DMS79 treated with DMSO at 0.1 percent for 48 hours (cell line): ENCODE results near the gene MYCN.
"Not testable (repeated sequence)": the region's sequence is repeated elsewhere in the genome, so short reads cannot be mapped to it uniquely, and the experiment has no call there.

ENCODE experiments used
- DNase-seq: peaks from one replicate; lab custom pipeline; 2025; lab: John Stamatoyannopoulos, UW

MYCN gene

DNA sequence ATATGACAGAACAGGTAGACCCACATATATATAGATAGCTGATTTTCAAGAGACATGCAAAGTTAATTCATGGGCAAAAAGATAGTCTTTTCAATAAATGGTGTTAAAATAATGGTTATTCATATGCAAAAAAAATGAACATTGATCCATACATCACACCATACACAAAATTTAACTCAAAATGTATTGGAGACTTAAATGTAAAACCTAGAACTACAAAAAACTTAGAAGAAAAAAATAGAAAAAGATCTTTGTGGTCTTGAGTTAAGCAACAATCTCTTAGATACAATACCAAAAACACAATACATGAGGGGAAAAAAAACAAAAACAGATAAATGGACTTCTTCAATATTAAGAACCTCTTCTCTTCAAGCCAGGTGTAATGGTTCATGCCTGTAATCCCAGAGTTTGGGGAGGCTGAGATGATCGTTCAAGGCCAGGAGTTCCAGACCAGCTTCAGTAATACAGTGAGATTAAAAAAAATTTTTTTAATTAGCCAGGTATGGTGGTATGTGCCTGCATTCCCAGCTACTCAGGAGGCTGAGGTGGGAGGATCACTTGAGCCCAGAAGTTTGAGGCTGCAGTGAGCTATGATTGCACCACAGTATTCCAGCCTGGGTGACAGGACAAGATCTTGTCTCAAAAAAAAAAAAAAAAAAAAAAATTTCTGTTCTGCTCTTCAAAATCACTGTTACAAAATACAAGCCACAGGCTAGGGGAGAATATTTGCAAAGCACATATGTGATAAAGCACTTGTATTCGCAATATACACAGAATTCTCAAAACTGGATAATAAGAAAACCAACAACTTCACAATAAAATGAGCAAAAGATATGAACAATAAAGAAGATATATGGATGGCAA is 32.7 kb upstream of the MYCN start:
- DNase-seq = no peak

- no peak for DNase-seq
Measured at GRCh38 chr2:15908371-15908770, 32.0 kb upstream of the MYCN start.

GRCh38 chr2:15909157-15909556 is 31.2 kb upstream of the MYCN start:
- DNase-seq = no peak

DNA sequence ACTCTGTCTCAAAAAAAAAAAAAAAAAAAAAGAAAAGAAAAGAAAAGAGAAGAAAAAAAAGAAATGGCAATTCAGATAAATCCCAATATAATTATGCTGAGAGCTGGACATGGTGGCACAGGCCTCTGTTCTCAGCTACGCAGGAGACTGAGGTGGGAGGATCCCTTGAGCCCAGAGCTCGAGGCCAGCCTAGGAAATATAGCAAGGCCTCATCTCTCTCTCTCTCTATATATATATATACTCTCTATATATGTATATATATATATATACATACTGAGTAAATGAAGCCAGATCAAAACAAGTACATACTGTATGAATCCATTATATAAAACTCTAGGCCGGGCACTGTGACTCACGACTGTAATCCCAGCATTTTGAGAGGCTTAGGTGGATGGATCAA is 30.6 kb upstream of the MYCN start:
- no peak for DNase-seq

DNA sequence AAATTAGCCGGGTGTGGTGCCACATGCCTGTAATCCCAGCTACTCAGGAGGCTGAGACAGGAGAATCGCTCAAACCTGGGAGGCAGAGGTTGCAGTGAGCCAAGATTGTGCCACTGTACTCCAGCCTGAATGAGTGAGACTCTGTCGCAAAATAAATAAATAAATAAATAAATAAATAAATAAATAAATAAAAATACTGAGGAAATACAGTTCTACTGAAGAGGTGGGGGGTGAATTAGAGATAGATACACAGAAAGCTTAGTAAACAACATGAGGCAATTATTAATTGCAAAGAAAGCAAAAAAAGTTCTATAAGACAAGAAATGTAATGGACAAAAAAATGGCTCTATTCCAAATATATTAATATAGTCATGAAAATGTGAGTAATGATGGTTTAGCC is 29.1 kb upstream of the MYCN start:
- DNase-seq = not testable (repeated sequence)

- DNase-seq = no peak
Measured at GRCh38 chr2:15911686-15912085, 28.7 kb upstream of the MYCN start.

GRCh38 chr2:15912203-15912602 is 28.1 kb upstream of the MYCN start:
- no peak for DNase-seq

DNA sequence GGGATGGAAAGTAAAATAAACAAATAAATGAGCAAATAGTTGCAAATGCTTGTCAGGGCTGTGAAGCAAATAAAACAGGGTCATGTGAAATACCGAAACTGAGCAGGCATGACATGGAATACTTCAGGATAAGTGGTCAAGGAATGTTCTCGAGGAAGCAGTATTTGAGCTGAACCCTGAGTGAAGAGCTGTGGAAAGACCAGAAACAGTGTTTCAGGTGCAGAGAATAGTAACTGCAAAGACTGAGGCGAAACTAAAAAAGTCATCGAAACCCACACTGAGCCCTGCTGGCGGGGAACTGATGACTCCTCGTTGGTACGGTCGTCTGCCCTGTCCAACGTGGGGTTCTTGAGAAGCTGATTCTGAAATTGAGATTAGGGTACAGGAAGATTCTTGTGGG is 27.2 kb upstream of the MYCN start:
- DNase-seq = no peak

DNA sequence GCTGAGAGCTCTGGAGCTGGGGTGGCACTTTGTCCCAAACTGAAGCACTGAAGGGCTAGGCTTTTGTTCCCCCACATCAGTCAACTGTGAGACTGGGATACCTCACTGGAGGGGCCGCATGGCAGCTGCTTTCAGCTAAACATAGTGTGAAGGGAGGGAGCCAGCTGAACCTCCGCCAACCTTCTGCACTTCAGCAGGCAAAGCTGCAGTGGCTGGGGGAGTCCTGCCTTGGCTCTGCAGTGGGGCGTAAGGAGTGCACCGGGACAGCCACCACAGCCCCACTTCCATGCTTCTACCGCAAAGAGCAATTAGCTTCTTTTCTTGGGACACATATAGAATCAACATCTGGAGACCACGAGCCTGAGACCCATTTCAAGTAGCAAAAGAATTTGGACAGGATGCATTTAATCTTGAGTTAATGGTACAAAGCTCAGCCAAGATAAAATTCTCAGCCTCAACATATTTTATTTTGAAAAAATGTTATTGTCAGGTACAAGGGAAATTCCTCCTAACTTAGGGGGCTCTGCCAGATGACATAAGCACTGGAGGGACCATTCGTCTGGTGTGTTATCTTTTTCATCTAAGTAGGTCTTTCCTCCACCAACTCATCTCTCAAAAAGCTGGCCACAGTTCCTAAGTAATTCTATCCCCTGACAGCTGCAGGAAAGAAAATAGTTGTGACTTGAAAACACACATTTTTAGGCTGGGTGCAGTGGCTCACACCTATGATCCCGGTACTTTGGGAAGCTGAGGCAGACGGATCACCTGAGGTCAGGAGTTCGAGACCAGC is 25.6 kb upstream of the MYCN start:
- DNase-seq = peak; percentile 47

DNA sequence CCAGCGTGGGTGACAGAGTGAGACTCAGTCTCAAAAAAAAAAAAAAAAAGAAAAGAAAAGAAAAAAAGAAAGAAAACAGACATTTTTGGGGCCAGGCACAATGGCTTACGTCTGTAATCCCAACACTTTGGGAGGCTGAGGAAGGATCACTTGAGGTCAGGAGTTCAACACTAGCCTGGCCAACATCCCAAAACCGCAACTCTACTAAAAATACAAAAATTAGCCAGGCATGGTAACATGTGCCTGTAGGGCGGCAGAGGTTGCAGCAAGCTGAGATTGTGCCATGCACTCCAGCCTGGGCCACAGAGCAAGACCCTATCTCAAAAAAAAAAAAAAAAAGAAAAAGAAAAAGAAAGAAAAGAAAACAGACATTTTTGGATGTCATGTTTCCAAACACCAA is 24.8 kb upstream of the MYCN start:
- not testable (repeated sequence) for DNase-seq

DNA sequence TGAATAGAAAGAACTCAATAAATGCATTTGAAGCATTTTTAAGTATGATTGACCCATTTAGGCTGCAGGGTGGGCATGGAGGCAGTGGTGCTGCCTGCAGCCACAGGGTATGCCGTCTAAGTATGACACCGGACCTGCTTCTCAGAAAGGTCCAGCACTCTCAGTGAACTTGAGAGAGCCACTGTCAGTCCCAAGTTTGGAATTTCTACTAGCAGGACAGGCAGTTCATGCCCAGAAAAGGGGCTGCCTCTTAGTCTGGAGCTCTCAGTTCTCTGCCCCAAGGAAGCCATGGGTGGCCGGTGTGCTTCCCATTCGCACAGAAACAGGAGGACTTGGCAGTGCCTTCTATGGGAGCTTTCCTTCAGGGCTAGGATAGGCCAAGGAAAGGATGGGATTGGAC is 24.0 kb upstream of the MYCN start:
- DNase-seq = no peak

- DNase-seq = no peak
Measured at GRCh38 chr2:15918761-15919356, 21.5 kb upstream of the MYCN start.

GRCh38 chr2:15919716-15920434 is 20.5 kb upstream of the MYCN start:
- DNase-seq = peak; percentile 15

GRCh38 chr2:15920696-15921095 is 19.7 kb upstream of the MYCN start:
- no peak for DNase-seq

GRCh38 chr2:15923597-15923996 is 16.8 kb upstream of the MYCN start:
- no peak for DNase-seq

DNA sequence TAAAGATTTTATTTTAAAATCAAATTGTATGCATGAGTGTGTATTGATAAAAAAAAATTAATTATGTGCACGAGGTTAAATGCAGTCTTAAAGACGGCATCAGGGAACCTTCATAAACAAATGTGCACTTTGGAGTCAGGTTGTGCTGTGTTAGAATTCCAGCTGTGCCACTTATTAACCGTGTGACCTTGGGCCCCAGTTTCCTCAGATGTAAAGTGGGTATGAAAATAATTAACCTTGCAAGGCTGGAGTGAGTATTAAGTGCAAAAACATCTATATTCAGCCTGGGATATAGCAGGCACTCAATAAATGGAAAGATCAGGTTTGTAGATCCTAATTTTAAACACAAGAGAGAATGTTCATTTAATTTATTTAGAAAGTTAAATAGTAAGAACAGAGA is 14.5 kb upstream of the MYCN start:
- no peak for DNase-seq

DNA sequence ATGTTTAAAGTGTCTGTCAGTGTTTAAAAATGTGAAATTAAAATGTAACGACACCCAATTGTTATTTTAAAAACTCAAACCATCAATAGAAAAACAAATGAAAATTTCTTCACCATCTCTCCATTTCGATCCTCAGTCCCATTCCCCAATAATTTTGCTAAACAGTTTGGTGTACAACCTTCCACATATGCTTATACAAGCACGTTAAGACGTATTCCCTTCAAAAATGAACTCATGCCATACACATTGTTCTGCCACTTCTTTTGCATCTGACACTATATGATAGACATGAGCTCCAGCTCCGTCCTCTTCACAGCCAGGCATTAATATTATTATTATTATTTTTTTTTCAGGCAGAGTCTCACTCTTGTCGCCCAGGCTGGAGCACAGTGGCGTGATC is 14.1 kb upstream of the MYCN start:
- DNase-seq = no peak

DNA sequence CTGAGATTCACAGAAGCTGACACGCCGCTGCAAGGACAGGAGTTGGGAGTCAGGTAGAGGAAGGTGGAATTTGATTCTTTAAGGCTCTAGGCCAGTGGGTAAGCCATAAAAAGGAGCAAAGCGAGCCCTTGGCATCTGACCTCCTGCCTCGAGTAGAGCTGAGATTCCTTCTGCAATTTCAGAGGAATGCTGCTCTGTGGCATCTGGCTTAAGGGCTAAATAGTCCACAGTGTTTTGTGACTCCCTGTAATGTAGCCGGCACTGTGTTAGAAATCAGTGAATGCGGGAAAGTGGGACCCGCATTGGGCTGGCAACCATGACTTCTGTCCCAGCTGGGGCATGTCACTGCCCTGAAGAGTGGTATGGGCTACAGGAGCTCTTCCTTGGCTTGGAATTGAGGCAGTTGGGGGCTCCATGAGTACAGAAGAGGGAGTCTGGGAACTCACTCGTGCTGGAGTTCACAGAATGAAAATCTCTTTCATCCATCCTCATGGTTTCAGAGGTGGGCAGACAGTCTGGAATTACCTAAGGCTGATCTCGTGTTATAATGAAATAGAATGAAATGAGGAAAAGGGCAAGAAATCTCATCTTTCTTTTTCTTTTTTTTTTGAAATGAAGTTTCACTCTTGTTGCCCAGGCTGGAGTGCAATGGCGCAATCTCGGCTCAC is 12.7 kb upstream of the MYCN start:
- no peak for DNase-seq

DNA sequence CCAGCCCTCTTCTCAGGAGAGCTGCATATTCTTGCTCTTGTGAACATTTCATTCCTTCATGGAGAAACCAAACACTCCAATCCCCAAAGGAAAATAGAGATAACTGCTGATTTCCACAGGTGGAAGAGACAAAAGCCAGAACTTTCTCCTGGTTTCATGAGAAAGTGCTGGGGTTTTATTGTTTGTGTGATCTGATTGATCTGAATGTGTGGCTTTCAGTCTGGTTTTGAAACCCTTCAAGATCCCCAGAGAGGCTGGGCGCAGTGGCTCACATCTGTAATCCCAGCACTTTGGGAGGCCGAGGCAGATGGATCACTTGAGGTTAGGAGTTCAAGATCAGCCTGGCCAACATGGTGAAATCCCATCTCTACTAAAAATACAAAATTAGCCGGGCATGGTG is 11.3 kb upstream of the MYCN start:
- DNase-seq = not testable (repeated sequence)

DNA sequence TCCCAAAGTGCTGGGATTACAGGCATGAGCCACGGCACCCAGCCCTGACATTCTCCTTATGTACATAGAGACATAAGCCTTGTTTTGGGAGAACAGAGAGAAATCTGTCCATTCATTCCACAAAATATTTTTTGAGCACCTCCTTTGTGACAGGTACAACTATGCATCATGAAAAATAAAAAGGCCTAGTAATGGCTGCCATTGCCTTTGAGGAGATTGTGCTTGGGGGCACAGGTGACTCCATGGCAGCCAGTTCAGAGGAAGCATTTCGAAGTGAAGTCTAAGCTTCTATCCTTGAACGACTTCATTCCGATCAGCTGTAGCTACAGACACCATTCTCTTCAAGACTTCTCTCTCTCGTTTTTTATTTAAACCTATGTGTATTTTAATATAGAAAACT is 10.5 kb upstream of the MYCN start:
- DNase-seq = no peak

DNA sequence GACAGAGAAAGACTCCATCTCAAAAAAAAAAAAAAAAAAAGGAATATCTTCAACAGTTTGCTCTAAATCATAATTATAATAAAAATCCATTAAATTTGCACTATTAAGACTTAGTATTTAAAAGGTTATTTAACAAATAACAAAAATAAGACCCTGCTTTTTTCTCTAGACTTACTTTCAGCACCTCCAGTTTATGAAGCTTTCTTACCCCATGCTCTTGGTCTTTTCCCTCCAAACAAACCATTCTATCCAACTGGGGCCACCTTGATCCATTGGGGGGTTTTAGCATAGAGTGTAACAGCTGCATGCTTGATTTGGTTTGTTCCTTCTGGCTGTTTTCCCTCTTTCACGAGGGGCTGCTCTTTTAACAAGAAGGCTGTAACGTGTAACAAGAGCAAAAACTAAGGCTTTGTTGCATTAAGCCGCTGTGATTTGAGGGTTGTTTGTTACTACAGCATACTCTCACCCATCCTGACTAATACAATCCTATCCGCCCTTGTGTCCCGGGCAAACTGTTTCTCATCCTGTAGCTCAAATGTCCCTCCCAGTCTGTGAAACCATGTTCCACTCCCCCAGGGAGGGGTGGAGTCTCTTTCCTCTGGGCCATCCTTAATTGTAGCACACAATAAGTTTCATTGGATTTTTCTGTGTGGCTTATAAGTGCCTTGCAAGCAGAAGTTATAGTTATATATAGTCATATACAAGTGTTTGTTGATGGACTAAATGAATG is 9.6 kb upstream of the MYCN start:
- no peak for DNase-seq
